ENCODE data around the gene CARF. TPM values are rescaled to one million over a fixed set of nuclear protein-coding genes. Genes with fewer than 3 reads are reported as not detected.

The CARF gene
- total and polyA plus RNA-seq, 2 donors (not counting 1 experiment from before 2014, with no cell fraction given) = 11.3 to 27.5 TPM

- TF ChIP-seq EZH2 (IDR thresholded peaks at IDR 0.05; ENCODE audit: borderline replicate concordance, insufficient read depth, low read depth, low read length, poor library complexity, severe bottlenecking) = no peak
- peak; percentile 83 for TF ChIP-seq CTCF (IDR thresholded peaks at IDR 0.05)
- no peaks in the 10 kb centered on the region for H3K27me3 ChIP-seq (replicated peaks in 1 of 4; ENCODE audit: control extremely low read depth in 1 of 4, control insufficient read depth in 3 of 4, insufficient read depth in 4 of 4, low read length in 3 of 4)
- Mint-ChIP-seq H3K4me3 (peak overlapping the region; percentile 96), H3K9me3 (ENCODE audit: insufficient read depth) (no peaks in the 10 kb centered on the region), H3K27ac (peak overlapping the region; percentile 86), H3K4me1 (peaks cover 6% of the 10 kb centered on the region), H3K27me3 (no peaks in the 10 kb centered on the region)
- peak overlapping the region; percentile 77 for H3K9ac ChIP-seq (ENCODE audit: low read length)
- ATAC-seq (ENCODE audit: low read depth) = peak; percentile 77
- peaks cover 0 to 4% of the 10 kb centered on the region in 2 donors for H3K4me1 ChIP-seq (ENCODE audit: control insufficient read depth in 2 of 2, insufficient read depth in 2 of 2, low read length in 2 of 2)
- POLR2A ChIA-PET = interaction anchor here (1.3 kb wide), 1 partner anchor 236 kb away, joined by 4 read pairs; the partner anchor contains the start of gene FAM117B
- no peaks in the 10 kb centered on the region for H3K9me3 ChIP-seq (ENCODE audit: control extremely low read depth in 1 of 3, control insufficient read depth in 2 of 3, insufficient read depth in 1 of 3, low read length in 2 of 3)
- H3K79me2 ChIP-seq (ENCODE audit: control insufficient read depth, insufficient read depth, low read length) = no peaks in the 10 kb centered on the region
- H2AFZ ChIP-seq (ENCODE audit: insufficient read depth, low read depth, low read length, poor library complexity, severe bottlenecking) = peak overlapping the region; percentile 98
- peak overlapping the region; percentile 46 to 75 (median 71) for H3K4me3 ChIP-seq (ENCODE audit: control extremely low read depth in 1 of 5, extremely low read depth in 1 of 5, insufficient read depth in 1 of 5, low read depth in 2 of 5, low read length in 4 of 5)
- peak overlapping the region; percentile 35 to 65 for H3K27ac ChIP-seq (ENCODE audit: low read length in 2 of 2)
- intact Hi-C loops (cut with micrococcal nuclease) = loop anchor here (1.0 kb wide), 4 partner anchors 39 to 296 kb away; partner anchors contain the start of gene WDR12
- peak; percentile 75 for DNase-seq
- CTCF ChIA-PET = interaction anchor here (0.7 to 7.5 kb wide), 18 partner anchors 9 to 304 kb away, joined by 3 to 103 read pairs (median 4); partner anchors contain the start of gene WDR12
- peak overlapping the region; percentile 92 for H3K4me2 ChIP-seq (replicated peaks; ENCODE audit: low read depth, low read length, poor library complexity, severe bottlenecking)
- WGBS (ENCODE audit: insufficient coverage) = under 1% methylated on average over 31 of the region's 37 CpGs
- no peaks in the 10 kb centered on the region for H3K36me3 ChIP-seq (replicated peaks in 1 of 2; ENCODE audit: control extremely low read depth in 1 of 2, control insufficient read depth in 1 of 2, extremely low read depth in 1 of 2, insufficient read depth in 2 of 2, low read length in 1 of 2)
- no peaks in the 10 kb centered on the region for H4K20me1 ChIP-seq (ENCODE audit: control insufficient read depth, insufficient read depth, low read length, poor library complexity, severe bottlenecking)
These were observed 41.4 kb upstream of the CARF start for GRCh38 chr2:202870431-202871299.
